ENCODE data around the gene IL17RC.

DNA sequence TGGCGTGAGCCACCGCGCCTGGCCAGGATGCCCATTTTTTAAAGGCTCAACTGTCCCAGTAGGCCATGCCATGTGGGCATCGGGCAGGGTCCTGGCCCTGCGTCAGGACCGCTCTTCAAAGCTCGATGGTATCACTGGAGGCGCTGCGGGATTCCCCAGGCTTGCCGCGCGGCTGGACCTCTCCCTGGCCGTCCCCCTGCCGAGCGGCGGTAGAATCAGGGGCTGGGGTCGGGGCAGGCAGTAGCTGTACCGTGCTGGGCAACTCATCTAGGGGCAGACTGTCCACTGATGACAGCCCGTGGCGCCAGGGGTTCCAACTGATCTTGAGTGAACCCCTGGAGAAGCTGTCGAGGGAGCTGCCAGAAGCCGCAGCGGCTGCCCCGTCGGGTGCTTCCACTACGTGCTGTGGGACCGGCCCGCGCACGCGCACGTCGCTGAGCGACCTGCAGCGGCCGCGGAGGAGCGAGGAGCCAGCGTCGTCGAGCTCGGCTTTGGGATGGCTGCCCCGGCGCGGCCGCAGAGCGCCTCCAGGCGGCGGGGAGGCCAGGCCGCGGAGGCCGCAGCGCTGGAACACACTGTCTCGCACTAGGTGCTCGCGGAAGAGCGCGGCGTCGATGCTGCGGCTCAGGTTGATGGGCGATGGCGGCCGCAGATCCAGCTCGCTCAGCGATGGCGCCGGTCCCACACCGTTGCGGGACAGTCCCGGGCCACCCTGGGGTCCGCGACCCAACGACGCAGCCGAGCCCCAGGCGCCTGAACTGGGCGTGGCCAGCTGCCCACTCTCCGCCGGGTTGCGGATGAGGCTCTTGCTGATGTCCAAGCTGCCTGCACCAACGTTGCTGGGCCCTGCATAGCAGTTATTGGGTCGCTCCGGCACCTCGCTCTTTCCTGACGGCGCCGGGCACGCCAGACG lies 29.5 kb downstream of the IL17RC start:
- TF ChIP-seq, protein P1, sequence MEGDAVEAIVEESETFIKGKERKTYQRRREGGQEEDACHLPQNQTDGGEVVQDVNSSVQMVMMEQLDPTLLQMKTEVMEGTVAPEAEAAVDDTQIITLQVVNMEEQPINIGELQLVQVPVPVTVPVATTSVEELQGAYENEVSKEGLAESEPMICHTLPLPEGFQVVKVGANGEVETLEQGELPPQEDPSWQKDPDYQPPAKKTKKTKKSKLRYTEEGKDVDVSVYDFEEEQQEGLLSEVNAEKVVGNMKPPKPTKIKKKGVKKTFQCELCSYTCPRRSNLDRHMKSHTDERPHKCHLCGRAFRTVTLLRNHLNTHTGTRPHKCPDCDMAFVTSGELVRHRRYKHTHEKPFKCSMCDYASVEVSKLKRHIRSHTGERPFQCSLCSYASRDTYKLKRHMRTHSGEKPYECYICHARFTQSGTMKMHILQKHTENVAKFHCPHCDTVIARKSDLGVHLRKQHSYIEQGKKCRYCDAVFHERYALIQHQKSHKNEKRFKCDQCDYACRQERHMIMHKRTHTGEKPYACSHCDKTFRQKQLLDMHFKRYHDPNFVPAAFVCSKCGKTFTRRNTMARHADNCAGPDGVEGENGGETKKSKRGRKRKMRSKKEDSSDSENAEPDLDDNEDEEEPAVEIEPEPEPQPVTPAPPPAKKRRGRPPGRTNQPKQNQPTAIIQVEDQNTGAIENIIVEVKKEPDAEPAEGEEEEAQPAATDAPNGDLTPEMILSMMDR (IDR thresholded peaks at IDR 0.05; ENCODE audit: control extremely low read depth in 1 of 3, insufficient read depth in 1 of 3, low read depth in 1 of 3, low read length in 3 of 3), result peak in 2 of 3 experiments; percentile 89 to 92; a peak in 3 of 4 replicates
- TF ChIP-seq JUN (IDR thresholded peaks at IDR 0.05; ENCODE audit: low read depth, low read length) (no peak), CEBPB (IDR thresholded peaks at IDR 0.05; ENCODE audit: low read depth, low read length) (no peak), SUZ12 (IDR thresholded peaks at IDR 0.05; ENCODE audit: low read length) (no peak), SP1 (IDR thresholded peaks at IDR 0.05; ENCODE audit: low read depth, low read length) (no peak), POLR2AphosphoS5 (IDR thresholded peaks at IDR 0.05; ENCODE audit: low read depth, low read length) (peak; percentile 67; the same call in 1 of the 2 replicates), HDAC2 (IDR thresholded peaks at IDR 0.05; ENCODE audit: borderline replicate concordance in 1 of 2, low read depth in 2 of 2, low read length in 2 of 2) (no peak; a peak in 1 of 4 replicates), CHD2 (IDR thresholded peaks at IDR 0.05; ENCODE audit: low read length) (0 out of 2 replicates have a peak, but pooled peaks have one; percentile 4), GTF2F1 (IDR thresholded peaks at IDR 0.05; ENCODE audit: borderline replicate concordance, low read depth, low read length) (no peak), EZH2 (IDR thresholded peaks at IDR 0.05; ENCODE audit: low read depth, low read length, severe bottlenecking) (no peak)
- TF ChIP-seq, protein P2, sequence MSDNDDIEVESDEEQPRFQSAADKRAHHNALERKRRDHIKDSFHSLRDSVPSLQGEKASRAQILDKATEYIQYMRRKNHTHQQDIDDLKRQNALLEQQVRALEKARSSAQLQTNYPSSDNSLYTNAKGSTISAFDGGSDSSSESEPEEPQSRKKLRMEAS (IDR thresholded peaks at IDR 0.05), result peak; percentile 76
